ENCODE results near the gene SAT2.

Gene SAT2

DNA sequence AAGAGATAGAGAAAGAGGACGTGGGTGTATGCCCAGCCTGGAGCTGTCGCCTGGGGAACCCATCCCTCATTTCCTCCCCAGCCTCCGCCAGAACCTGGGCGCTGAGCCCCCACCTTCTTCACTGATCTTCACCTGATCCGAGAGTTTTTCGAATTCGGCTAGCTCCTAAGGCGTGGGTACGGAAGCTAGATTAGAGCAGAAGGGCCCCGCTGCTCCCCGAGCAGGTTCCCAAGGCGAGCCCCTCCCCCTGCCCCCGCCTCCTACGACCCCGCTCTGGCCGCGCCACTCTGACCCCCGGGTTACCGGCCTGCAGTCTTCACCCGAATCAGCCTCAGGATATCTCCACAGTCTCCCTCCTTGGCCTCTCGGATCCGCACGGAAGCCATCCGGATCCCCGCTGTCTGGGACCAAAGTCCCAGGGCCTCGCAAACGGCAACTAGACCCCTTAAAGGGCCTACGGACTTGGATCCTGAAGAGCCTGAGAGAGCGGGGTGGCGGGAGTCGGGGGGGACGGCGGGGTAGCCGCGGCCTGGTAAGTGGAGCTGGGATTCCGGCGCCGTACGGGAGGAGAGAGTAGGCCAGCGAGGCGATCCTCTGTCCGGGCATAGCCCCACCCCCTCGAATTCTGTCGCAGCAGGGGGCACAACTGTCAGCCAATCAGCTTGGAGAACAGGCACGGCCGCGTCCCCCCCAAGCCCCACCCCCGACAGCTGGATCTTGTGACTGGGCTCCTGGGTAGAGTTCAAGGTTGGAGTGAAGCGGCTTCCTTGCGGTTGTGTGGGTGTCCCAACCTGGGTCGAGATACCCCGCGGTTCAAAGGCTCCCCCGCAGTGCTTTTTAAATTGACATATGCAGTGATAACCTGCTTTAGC, at the start of gene SAT2:
SAT2 (minus strand) TSS at position 572 of the 872 bp plus-strand sequence; CDS start at position 386, 186 bp downstream.
- intact Hi-C loops (cut with micrococcal nuclease) = loop anchor here (1.0 to 2.0 kb wide), 2 partner anchors 12 to 61 kb away; partner anchors contain the start of gene WRAP53
- Mint-ChIP-seq H3K36me3 (ENCODE audit: low read depth) (peaks cover 33% of the 10 kb centered on the region), H3K27ac (peak within 1 kb of the TSS; percentile 96), H3K4me3 (peak within 1 kb of the TSS; percentile 92), H3K4me1 (ENCODE audit: low read depth) (peaks cover 18% of the 10 kb centered on the region), H3K27me3 (no peaks in the 10 kb centered on the region), H3K9me3 (no peaks in the 10 kb centered on the region)

DNA sequence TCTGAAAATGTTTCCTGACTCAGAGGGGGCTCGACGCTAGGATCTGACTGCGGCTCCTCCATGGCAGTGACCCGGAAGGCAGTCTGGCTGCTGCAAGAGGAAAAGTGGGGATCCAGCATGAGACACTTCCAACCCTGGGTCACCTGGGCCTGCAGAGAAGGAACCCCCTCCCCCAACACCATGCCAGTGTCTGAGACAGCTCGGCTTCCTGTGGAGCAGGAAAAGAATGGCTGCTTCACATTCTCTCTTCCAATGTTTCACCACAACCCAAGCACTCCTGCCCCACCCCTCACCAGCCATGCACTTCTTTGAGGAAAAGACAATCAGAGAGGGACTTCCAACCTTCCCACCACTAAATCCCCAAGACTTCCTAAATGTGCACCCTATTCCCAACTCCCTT, 48.9 kb upstream of the SAT2 start:
- H3K4me1 Mint-ChIP-seq (ENCODE audit: low read depth) = no peaks in the 10 kb centered on the region
- intact Hi-C loops (cut with micrococcal nuclease) = no loop called here
- H3K9me3 Mint-ChIP-seq = peaks cover 25% of the 10 kb centered on the region
- no peak overlapping the region for H3K4me3 Mint-ChIP-seq
- H3K27ac Mint-ChIP-seq = no peak overlapping the region
- peaks cover 71% of the 10 kb centered on the region for H3K36me3 Mint-ChIP-seq (ENCODE audit: low read depth)
- no peaks in the 10 kb centered on the region for H3K27me3 Mint-ChIP-seq

DNA sequence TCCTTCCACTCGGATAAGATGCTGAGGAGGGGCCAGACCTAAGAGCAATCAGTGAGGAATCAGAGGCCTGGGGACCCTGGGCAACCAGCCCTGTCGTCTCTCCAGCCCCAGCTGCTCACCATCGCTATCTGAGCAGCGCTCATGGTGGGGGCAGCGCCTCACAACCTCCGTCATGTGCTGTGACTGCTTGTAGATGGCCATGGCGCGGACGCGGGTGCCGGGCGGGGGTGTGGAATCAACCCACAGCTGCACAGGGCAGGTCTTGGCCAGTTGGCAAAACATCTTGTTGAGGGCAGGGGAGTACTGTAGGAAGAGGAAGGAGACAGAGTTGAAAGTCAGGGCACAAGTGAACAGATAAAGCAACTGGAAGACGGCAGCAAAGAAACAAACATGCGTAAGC, 47.3 kb upstream of the SAT2 start:
- peaks cover 25% of the 10 kb centered on the region for H3K9me3 Mint-ChIP-seq
- no peaks in the 10 kb centered on the region for H3K4me1 Mint-ChIP-seq (ENCODE audit: low read depth)
- no peak overlapping the region for H3K27ac Mint-ChIP-seq
- H3K36me3 Mint-ChIP-seq (ENCODE audit: low read depth) = peaks cover 87% of the 10 kb centered on the region
- intact Hi-C loops (cut with micrococcal nuclease) = no loop called here
- H3K27me3 Mint-ChIP-seq = no peaks in the 10 kb centered on the region
- H3K4me3 Mint-ChIP-seq = no peak overlapping the region

DNA sequence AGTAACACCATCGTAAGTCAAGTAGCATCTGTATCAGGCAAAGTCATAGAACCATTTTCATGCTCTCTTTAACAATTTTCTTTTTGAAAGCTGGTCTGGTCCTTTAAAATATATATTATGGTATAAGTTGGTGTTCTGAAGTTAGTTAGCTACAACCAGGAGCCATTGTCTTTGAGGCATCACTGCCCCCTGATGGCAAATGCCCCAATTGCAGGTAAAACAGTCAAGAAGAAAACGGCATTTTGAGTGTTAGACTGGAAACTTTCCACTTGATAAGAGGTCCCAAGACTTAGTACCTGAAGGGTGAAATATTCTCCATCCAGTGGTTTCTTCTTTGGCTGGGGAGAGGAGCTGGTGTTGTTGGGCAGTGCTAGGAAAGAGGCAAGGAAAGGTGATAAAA, 45.6 kb upstream of the SAT2 start:
- Mint-ChIP-seq H3K4me3 (no peak overlapping the region), H3K27me3 (no peaks in the 10 kb centered on the region), H3K27ac (no peak overlapping the region), H3K4me1 (ENCODE audit: low read depth) (no peaks in the 10 kb centered on the region), H3K9me3 (peaks cover 25% of the 10 kb centered on the region), H3K36me3 (ENCODE audit: low read depth) (peaks cover 97% of the 10 kb centered on the region)
- intact Hi-C loops (cut with micrococcal nuclease) = loop anchor here (1.0 kb wide), 1 partner anchor 41 kb away; no protein-coding TSS in a partner anchor

DNA sequence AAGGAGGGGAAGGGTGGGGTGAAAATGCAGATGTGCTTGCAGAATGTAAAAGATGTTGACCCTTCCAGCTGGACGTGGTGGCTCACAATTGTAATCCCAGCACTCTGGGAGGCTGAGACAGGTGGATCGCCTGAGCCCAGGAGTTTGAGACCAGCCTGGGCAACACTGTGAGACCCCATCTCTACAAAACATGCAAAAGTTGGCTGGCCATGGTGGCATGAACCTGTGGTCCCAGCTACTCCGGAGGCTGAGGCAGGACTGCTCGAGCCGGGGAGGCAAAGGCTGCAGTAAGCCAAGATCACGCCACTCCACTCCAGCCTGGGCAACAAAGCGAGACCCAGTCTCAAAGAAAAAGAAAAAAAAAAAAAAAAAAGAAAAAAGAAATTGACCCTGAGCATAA, 40.9 kb upstream of the SAT2 start:
- Mint-ChIP-seq H3K4me3 (no peak overlapping the region), H3K4me1 (ENCODE audit: low read depth) (no peaks in the 10 kb centered on the region), H3K36me3 (ENCODE audit: low read depth) (peaks cover 80% of the 10 kb centered on the region), H3K27ac (no peak overlapping the region), H3K27me3 (no peaks in the 10 kb centered on the region), H3K9me3 (peaks cover 5% of the 10 kb centered on the region)
- intact Hi-C loops (cut with micrococcal nuclease) = no loop called here

DNA sequence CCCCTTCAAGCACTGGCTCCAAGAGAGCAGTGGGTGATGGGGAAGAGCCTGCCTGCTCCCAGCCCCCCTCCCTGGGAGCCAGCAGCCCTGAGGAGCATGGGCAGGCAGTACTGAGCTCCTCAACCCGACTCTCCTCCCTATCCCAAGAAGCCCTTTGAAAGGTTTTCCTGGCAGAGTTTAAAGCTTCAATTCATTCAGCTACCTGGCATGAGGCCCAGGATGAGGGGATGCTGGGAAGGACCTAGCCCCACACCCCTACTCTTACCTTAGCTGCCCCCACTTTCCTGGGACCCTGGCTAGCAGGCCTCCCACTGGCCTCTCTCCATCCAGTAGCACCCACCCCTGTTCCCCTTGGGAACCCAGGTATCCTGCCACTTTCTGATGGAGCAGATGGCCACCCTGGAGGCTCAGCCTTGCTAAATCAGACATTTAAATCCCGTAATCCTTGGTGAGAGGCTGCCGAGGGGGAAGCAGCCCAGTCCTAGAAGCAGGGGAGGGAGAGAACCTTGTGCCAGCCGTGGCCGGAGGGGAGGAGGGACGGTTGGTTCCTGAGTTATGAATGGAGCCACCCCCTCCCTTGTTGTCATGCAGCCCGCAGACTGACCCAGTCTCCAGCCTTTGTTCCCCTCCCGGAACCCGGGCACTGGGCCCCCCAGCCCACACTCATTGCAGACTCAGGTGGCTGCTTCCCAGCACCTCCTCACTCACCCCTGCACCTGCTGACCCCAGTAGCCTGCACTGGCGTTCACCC, 40.2 kb upstream of the SAT2 start:
- no peak overlapping the region for H3K4me3 Mint-ChIP-seq
- no peaks in the 10 kb centered on the region for H3K9me3 Mint-ChIP-seq
- H3K36me3 Mint-ChIP-seq (ENCODE audit: low read depth) = peaks cover 74% of the 10 kb centered on the region
- H3K27me3 Mint-ChIP-seq = no peaks in the 10 kb centered on the region
- no peaks in the 10 kb centered on the region for H3K4me1 Mint-ChIP-seq (ENCODE audit: low read depth)
- H3K27ac Mint-ChIP-seq = no peak overlapping the region
- intact Hi-C loops (cut with micrococcal nuclease) = no loop called here

DNA sequence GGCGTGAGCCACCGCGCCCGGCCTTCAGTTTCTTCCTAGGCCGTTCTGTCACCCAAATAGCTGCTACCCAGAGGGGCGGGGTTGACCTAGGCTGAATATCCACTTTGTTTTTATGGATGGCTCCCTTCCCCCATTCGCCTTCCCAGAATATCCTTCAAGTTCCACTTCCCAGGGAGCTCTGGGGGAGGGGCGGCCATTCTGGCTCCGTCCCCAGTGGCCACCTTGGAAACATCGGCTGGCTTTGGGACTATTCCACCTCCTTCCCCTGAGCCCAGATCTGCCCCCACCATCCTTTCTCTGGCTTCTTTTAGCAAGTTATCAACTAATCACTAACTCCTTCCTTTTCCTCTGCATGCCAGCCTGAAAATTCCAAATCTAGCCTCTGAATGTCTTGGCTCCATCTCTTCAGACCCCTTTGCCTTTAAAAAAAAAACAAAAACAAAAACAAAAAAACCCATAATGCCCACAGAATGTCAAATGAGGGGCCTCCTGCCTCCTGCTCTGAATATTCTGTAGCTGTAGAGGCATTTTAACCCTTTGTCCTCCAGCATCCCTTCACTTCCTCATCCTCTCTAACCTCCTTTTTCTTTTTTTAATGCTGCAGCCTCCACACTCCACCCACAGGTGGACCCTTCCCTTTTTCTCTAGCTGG, 29.5 kb upstream of the SAT2 start:
- intact Hi-C loops (cut with micrococcal nuclease) = no loop called here
- Mint-ChIP-seq H3K27me3 (peaks cover 40% of the 10 kb centered on the region), H3K4me3 (no peak overlapping the region), H3K27ac (no peak overlapping the region), H3K9me3 (no peaks in the 10 kb centered on the region), H3K36me3 (ENCODE audit: low read depth) (no peaks in the 10 kb centered on the region), H3K4me1 (ENCODE audit: low read depth) (peaks cover 22% of the 10 kb centered on the region)

DNA sequence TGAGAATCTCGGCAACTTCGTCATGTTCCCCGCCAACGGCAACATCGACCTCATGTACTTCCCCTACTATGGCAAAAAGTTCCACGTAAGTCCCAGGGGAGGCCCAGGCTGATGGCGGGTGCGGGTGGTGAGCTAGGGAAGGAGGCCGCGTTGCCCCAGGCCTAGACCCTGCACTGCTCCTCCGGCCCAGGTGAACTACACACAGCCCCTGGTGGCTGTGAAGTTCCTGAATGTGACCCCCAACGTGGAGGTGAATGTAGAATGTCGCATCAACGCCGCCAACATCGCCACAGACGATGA, 27.9 kb upstream of the SAT2 start:
- H3K9me3 Mint-ChIP-seq = no peaks in the 10 kb centered on the region
- H3K4me1 Mint-ChIP-seq (ENCODE audit: low read depth) = peaks cover 32% of the 10 kb centered on the region
- intact Hi-C loops (cut with micrococcal nuclease) = no loop called here
- H3K36me3 Mint-ChIP-seq (ENCODE audit: low read depth) = no peaks in the 10 kb centered on the region
- no peak overlapping the region for H3K4me3 Mint-ChIP-seq
- H3K27me3 Mint-ChIP-seq = peaks cover 52% of the 10 kb centered on the region
- H3K27ac Mint-ChIP-seq = peak overlapping the region; percentile 16

DNA sequence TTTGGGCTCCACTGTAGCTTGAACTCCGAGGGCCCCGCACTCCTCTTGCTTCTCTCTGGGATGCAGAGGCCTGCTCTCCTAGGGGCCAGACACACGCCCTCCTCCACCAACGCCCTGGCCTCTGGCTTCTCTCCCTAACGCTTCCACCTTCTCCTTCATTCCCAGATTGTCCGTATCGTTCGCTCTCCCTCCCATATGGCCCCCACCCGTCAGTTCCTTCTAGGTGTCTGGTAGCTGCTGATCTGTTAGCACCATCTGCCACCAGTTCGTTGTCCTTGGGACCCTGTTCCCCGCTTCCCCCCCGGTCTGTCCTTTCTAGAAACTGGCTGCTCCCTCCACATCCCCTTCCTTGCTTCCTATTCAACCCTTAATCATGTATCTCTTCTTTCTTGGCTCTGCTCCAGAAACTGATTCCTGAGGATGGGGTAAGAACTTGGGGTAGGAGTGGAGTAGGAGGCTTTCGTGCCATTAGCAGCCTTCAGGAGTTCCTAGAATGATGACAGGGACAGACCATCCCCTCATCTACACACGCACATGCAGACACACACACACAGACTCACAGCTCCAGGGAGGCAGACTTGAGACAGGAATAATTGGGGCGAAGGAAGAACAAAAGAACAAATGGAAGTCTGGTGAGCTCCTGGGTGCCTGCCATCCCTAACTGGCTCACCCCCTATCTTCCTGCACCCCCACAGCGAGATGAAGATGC, 27.4 kb upstream of the SAT2 start:
- H3K4me3 Mint-ChIP-seq = no peak overlapping the region
- peaks cover 57% of the 10 kb centered on the region for H3K27me3 Mint-ChIP-seq
- no peaks in the 10 kb centered on the region for H3K9me3 Mint-ChIP-seq
- no peaks in the 10 kb centered on the region for H3K36me3 Mint-ChIP-seq (ENCODE audit: low read depth)
- intact Hi-C loops (cut with micrococcal nuclease) = no loop called here
- peaks cover 37% of the 10 kb centered on the region for H3K4me1 Mint-ChIP-seq (ENCODE audit: low read depth)
- H3K27ac Mint-ChIP-seq = peak overlapping the region; percentile 16

DNA sequence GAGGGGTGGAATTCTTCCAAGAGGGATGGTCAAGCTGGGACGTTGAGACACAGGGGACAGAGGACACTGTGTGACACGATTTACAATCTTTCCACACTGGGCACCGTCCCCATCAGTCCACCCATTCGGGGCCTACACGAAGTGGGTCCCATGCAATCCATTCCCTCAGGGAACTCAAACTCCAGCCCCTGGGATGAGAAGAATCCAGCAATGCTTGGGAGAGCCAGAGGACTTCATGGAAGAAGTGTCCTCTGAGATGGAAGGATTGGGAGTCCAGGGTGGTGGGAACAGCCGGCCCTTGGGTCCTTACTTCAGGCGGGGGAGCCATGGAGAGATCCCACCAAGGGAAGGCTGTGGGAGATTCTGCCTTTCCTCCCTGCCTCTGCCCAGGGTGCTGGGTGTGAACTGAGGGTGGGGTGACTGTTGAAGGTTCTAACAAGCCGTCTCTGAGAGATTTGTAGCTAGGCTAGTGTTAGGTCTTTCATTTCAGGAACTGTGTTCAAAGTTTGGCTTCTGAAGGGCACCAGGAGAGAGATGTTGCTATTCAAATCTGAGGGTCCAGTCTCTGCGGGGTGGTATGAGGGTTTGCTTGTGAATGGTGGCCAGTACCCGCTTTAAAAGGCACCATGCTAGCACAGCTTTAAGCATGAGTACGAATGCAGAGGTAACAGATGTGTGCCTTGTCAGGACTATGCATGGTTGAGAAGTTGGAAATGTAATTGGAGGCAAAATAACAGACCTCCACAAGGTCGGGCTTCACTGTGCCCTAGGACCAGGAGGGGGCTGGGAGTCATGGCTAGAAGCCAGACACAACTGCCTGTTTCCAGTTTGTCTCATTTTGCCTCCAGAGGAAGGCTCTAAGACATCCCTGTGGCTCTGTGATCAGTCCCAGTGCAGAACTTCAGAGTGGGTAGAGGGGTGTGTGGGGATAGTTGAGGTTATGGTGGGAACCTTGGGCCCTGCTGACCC, 25.1 kb upstream of the SAT2 start:
- Mint-ChIP-seq H3K4me1 (ENCODE audit: low read depth) (peaks cover 40% of the 10 kb centered on the region), H3K4me3 (no peak overlapping the region), H3K9me3 (no peaks in the 10 kb centered on the region), H3K27me3 (peaks cover 70% of the 10 kb centered on the region), H3K27ac (no peak overlapping the region), H3K36me3 (ENCODE audit: low read depth) (no peaks in the 10 kb centered on the region)
- intact Hi-C loops (cut with micrococcal nuclease) = no loop called here

DNA sequence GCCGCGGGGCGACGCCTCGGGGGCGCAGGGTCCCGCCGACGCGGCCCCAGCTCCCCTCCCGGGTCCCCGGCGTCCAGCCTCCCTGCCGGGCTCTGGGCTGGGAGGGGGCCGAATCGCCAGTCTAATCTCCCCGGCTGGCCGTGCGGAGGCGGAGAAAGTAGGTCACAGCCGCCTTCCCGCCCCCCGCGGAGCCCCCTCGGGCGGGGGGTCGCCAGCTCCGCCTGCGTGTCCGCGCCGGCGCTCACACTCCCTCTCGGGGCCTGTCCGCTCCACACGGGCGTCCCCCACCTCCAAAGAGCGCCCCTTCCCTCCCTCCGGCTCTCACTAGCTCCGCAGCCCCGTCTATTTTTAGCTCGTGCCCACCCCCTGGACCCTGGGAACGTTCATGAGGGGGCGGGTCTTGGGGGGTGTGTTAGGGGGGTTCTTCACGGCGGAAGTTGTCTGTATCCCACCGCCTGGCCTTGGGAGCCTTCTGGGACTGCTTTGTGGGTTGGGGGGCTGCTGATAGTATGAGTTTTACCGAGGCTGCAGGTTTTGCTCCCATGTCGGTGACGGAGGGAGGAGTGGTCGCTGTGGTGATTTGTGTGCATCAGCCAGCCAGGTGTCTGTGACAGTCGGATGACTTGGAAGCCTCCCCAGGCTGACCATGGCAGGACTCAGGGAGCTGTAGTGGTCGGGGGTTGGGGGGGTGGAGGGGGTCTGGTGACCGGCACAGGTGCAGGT, 24.2 kb upstream of the SAT2 start:
- no peaks in the 10 kb centered on the region for H3K9me3 Mint-ChIP-seq
- no peaks in the 10 kb centered on the region for H3K36me3 Mint-ChIP-seq (ENCODE audit: low read depth)
- peaks cover 70% of the 10 kb centered on the region for H3K27me3 Mint-ChIP-seq
- H3K27ac Mint-ChIP-seq = no peak overlapping the region
- H3K4me1 Mint-ChIP-seq (ENCODE audit: low read depth) = peaks cover 35% of the 10 kb centered on the region
- peak overlapping the region; percentile 30 for H3K4me3 Mint-ChIP-seq
- intact Hi-C loops (cut with micrococcal nuclease) = no loop called here

DNA sequence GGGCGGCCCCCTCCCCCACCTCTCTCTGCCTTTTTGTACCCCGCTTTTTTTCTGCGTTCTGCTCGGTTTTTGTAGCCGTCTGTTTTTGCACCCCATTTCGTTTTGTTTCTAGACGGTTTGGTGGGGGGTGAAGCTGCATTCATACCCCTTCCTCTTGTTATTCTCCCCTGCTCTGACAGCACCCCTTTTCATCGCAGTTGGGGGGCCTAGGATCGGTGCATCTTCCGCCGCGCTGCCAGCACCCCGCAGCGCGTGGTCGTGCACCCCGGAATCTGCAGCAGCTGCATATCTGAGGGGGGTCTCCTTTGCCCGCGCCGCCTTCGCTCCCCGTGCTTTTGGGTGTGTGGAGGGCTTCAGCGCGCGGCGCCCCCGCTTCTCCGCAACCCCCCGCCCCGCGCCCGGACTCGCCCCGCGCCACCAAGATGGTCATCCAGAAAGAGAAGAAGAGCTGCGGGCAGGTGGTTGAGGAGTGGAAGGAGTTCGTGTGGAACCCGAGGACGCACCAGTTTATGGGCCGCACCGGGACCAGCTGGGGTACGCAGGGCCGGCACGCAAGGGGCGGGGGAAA, 23.6 kb upstream of the SAT2 start:
- H3K27ac Mint-ChIP-seq = no peak overlapping the region
- H3K27me3 Mint-ChIP-seq = peaks cover 67% of the 10 kb centered on the region
- peaks cover 41% of the 10 kb centered on the region for H3K4me1 Mint-ChIP-seq (ENCODE audit: low read depth)
- intact Hi-C loops (cut with micrococcal nuclease) = no loop called here
- H3K36me3 Mint-ChIP-seq (ENCODE audit: low read depth) = no peaks in the 10 kb centered on the region
- peak overlapping the region; percentile 80 for H3K4me3 Mint-ChIP-seq
- no peaks in the 10 kb centered on the region for H3K9me3 Mint-ChIP-seq

Data from dendritic cell treated with granulocyte-macrophage colony-stimulating factor and Interleukin-4, amounts not matched to agents 40 ng/mL and 50 ng/mL, for 4 days (primary cell).